ENCODE results near the gene IQCF2.
"Not testable (repeated sequence)": the region's sequence is repeated elsewhere in the genome, so short reads cannot be mapped to it uniquely, and the experiment has no call there.

IQCF2 gene

DNA sequence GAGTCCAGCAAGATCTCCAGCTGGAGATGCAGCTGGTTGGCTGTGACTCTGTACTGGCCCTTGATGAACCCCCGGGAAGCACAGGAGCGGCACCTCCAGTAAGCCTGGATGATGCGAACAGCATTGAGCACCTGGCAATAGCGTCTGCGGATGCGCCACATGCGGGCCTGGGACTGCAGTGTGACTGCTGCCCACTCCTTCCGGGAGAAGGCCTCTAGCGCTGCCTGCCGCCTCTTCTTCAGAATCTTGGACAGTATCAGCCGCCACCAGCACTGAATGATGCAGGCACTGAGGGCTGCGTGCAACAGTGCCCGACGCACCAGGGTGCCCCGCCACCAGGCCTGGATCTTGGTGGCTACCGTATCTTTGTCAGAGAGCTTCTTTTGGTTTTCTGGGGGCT, 33.5 kb downstream of the IQCF2 start:
- no peaks in the 10 kb centered on the region for H3K36me3 ChIP-seq
- H3K27ac ChIP-seq, result no peak overlapping the region
- DNase-seq, result no peak
- TF ChIP-seq, protein P1, sequence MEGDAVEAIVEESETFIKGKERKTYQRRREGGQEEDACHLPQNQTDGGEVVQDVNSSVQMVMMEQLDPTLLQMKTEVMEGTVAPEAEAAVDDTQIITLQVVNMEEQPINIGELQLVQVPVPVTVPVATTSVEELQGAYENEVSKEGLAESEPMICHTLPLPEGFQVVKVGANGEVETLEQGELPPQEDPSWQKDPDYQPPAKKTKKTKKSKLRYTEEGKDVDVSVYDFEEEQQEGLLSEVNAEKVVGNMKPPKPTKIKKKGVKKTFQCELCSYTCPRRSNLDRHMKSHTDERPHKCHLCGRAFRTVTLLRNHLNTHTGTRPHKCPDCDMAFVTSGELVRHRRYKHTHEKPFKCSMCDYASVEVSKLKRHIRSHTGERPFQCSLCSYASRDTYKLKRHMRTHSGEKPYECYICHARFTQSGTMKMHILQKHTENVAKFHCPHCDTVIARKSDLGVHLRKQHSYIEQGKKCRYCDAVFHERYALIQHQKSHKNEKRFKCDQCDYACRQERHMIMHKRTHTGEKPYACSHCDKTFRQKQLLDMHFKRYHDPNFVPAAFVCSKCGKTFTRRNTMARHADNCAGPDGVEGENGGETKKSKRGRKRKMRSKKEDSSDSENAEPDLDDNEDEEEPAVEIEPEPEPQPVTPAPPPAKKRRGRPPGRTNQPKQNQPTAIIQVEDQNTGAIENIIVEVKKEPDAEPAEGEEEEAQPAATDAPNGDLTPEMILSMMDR (IDR thresholded peaks at IDR 0.05; ENCODE audit: low read depth, low read length), result no peak
- H3K27me3 ChIP-seq (ENCODE audit: insufficient read depth, low read depth, severe bottlenecking), result no peaks in the 10 kb centered on the region
- no peaks in the 10 kb centered on the region for H3K9me3 ChIP-seq (ENCODE audit: severe bottlenecking)
- no peak overlapping the region for H3K4me3 ChIP-seq (ENCODE audit: low read depth, low read length)

DNA sequence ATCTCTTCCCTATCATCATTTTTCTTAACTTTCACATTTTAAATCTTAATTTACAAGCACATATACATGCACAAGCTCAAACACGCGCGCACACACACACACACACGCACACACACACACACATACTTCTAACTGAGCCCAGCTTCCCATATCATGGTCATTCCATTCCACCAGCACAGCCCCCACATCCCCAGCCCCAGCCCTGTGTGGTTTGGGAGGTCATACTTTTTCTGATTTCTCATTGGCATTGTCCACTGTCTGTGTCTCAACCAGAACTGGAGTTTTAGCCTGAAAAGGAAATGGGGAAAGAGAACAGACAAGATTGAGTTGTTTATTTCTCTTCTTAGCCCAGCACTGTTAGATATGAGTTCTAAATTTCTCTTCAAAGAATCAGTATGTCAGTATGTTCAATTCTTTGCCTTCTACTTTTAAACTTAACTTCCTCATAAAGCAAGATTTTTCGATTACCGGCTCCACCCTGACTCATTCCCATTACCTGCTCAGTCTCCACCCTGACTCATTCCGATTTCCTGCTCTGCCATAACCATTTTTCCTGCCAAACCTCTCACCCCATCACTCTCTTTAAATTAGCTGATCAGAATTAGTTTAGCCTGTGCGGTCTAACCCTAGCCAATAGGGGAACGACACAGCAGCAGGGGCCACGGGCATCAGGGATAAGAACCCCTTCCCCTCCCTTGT, 35.3 kb downstream of the IQCF2 start:
- Histone ChIP-seq H3K27me3 (ENCODE audit: insufficient read depth, low read depth, severe bottlenecking) (no peaks in the 10 kb centered on the region), H3K27ac (no peak overlapping the region), H3K36me3 (no peaks in the 10 kb centered on the region), H3K4me3 (ENCODE audit: low read depth, low read length) (no peak overlapping the region), H3K9me3 (ENCODE audit: severe bottlenecking) (no peaks in the 10 kb centered on the region)
- TF ChIP-seq, protein P1 (IDR thresholded peaks at IDR 0.05; ENCODE audit: low read depth, low read length), result no peak
- DNase-seq, result no peak

DNA sequence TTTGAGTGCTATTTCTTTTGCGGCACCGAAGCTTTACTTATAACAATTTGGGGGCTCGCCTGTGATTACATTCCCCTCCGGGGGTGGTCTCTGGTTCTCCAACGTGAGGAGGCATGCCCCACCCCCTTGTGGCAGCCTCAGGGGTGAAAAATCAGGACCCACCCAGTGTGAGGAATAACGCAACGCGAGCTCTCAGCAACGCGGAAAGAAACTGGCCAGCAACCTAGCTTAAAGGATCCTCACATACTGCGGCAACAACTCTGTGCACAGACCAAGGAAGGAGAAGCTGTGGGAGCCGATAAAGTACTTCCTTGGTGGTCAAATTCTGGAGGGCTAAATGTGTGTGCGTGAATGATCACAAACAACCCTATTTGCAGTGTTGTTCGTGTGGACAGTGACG, 36.0 kb downstream of the IQCF2 start:
- Histone ChIP-seq H3K27me3 (ENCODE audit: insufficient read depth, low read depth, severe bottlenecking) (no peaks in the 10 kb centered on the region), H3K4me3 (ENCODE audit: low read depth, low read length) (no peak overlapping the region), H3K27ac (no peak overlapping the region), H3K9me3 (ENCODE audit: severe bottlenecking) (no peaks in the 10 kb centered on the region), H3K36me3 (no peaks in the 10 kb centered on the region)
- DNase-seq, result no peak
- TF ChIP-seq, protein P1 (IDR thresholded peaks at IDR 0.05; ENCODE audit: low read depth, low read length), result no peak

DNA sequence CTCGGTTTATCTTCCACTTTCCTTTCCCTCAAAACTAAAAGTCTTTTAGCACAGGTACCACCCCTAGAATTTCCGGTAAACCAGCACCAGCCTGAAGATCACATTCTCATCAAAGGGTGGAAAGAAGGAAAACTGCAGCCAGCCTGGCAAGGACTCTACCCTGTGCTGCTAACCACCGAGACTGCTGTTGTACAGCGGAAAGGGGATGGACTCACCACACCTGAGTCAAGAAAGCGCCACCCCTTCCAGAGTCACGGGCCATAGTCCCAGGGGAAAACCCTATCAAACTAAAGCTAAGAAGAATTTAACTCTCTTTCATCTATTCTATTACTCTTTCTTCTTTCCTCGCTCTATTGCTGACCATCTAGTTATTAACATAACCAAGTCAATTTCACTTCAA, 38.6 kb downstream of the IQCF2 start:
- not testable (repeated sequence) for H3K27ac ChIP-seq; DNase-seq; H3K4me3 ChIP-seq (ENCODE audit: low read depth, low read length); H3K9me3 ChIP-seq (ENCODE audit: severe bottlenecking); H3K27me3 ChIP-seq (ENCODE audit: insufficient read depth, low read depth, severe bottlenecking); H3K36me3 ChIP-seq

DNA sequence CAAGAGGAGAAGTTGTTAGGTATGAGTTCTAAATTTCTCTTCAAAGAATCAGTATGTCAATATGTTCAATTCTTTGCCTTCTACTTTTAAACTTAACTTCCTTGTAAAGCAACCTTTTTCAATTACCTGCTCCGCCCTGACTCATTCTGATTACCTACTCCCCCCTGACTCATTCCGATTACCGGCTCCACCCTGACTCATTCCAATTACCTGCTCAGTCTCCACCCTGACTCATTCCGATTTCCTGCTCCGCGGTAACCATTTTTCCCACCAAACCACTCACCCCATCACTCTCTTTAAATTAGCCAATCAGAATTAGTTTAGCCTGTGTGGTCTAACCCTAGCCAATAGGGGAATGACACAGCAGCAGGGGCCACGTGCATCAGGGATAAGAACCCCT, 40.9 kb downstream of the IQCF2 start:
- not testable (repeated sequence) for H3K27ac ChIP-seq; DNase-seq; H3K27me3 ChIP-seq (ENCODE audit: insufficient read depth, low read depth, severe bottlenecking); H3K9me3 ChIP-seq (ENCODE audit: severe bottlenecking); H3K4me3 ChIP-seq (ENCODE audit: low read depth, low read length); H3K36me3 ChIP-seq

DNA sequence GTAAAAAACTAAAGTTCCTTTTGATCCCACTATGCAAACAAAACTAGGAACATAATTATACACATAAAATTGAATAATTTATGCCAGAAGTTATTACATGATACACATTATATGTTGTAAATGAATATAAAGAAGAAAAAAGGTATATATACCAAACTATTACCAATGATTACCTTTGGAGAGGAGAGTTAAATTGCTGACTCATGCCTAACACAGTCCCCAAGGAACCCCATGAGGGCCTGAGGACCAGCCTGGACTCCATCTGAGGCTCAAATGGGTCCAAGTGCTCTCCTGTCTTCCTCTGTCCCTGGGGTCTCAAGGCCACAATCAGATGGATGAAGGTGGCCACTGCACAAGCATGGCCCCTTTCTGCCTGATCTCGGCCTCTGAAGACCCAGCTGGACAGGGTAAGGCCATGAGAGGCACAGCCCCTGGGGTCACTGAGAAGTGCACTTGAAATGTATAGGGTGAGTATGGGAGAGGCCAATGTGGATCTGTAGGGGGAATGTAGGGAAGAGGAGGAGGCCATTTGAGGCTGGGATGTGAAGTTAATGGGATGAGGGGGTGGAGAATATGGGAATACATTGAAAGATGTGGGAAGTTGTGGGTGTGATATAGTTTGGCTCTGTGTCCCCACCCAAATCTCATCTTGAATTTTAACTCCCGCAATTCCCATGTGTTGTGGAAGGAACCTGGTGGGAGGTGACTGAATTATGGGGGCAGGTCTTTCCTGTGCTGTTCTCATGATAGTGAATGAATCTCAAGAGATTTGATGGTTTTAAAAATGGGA, 42.8 kb downstream of the IQCF2 start:
- Histone ChIP-seq H3K27ac (no peak overlapping the region), H3K4me3 (ENCODE audit: low read depth, low read length) (no peak overlapping the region), H3K27me3 (ENCODE audit: insufficient read depth, low read depth, severe bottlenecking) (no peaks in the 10 kb centered on the region), H3K9me3 (ENCODE audit: severe bottlenecking) (peaks cover 2% of the 10 kb centered on the region), H3K36me3 (no peaks in the 10 kb centered on the region)
- DNase-seq, result no peak
- TF ChIP-seq, protein P1 (IDR thresholded peaks at IDR 0.05; ENCODE audit: low read depth, low read length), result no peak
